GM19035 (cell line): ENCODE results near the gene UBE3A.
"Not testable (repeated sequence)": the region's sequence is repeated elsewhere in the genome, so short reads cannot be mapped to it uniquely, and the experiment has no call there.

Experiments
- ATAC-seq: cut with Tn5 transposase; IDR thresholded peaks from one replicate; pipeline ENCODE4 v1.9.1; 2021; ENCODE audit not compliant: unreplicated experiment

Gene UBE3A

DNA sequence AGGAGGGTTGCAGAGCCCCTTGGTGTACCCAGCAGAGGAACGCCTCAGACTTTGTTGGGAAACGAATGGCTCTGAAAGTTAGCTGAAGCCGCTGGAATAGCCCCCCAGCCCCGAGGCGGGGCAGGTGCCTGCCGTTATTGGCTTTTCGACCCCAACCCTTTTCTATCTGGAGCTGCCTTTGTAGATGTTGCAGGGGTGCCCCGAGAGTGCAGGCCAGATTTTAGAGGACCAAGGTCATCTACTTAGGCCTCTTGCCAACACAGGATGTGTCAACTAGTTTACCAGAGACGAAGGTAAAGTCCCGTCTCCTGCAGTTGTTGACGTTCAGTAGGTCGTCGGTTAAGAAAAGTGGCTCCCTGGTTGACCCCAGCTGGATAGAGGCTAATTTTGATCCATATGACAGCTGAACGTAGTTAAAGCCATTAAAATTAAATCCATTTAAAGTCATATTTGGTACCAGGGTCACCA, 579 bp upstream of the UBE3A start:
- ATAC-seq, result peak; percentile 9

DNA sequence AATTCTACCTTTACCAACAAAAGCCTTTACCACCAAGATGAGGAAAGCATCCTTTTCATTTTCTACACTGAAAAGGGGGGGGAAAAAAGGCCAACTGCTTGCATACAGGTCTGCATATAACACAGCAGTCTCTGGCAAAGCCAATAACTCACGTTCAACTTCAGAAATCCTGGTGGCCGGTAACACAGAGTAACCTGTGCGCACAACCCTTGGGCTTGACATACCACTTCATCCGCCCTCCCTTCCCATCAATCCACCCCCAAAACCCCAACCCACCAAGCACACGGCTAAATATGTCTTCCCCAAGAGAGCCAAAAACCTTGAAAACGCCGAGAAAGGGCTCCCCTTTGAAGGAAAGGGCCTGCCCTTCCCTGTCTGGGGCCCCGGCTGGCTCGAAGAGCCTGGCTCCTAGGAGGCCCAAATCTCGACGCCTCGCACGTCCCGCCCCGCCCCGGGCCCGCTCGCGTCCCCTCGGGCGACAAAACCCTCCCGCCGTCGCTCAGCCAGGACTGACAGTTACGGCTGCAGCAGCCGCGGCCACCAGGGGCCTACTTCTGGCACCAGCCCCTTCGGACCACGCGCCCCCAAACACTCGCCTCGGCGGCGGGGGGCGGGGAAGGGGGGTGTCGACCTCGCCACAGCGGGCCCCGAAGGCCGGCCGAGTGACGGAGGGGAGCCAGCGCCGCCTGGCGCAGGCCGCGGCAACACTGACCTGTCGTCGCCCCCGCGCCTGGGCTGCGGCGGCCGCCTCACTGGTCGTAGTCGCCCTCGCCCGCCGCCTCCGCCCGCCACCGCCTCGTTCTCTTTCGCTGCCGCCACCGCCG, 835 bp downstream of the UBE3A start:
- peak; percentile 52 for ATAC-seq

DNA sequence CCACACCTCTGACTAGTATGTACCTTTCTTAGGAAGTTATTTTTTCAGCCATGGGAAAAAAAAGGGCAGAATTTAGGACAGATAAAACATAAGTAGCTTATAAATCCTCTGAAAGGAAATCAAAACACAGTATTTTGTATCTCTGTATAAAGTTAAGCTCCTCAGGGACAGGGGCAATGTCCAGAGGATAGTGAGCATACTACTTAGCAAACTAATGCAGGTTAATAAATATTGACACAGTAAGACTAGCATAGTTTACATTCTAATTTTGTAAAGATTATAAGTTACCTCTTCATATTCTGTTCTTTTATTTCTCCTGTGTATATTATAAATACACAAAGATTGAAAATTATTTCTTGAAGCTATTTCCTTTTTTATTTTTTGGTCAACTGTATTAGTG, 2.1 kb downstream of the UBE3A start:
- ATAC-seq, result no peak

DNA sequence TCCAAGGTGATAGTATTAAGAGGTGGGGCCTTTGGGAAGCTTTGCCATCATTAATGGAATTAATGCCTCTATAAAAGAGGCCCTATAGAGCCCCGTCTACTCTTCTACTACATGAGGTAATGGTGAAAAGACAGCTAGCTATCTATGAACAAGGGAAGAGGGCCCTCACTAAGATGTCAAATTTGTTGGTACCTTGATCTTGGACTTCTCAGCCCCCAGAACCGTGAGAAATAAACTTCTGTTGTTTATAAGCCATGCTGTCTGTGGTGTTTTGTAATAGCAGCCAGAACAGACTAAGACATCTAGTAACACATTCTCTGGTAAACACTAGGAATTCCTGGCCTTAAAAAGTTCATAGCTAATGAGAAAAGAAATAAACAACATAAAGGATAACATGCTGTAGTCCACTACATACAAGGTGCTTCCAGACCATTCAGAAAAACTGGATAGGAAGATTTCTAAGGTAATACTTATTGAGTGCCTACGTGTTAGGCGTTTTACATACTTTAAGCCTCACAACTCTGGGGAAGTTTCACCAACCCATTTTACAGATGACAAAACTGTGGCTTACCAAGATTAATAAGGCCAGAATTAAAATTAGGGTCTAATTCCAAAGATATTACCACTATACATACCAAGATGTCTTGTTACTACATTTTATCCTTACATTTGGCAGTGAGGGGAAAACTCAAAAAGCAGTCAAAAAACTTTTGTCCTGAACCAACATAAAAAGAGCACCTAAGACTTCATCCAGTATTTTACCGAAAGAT, 3.2 kb downstream of the UBE3A start:
- ATAC-seq, result no peak

DNA sequence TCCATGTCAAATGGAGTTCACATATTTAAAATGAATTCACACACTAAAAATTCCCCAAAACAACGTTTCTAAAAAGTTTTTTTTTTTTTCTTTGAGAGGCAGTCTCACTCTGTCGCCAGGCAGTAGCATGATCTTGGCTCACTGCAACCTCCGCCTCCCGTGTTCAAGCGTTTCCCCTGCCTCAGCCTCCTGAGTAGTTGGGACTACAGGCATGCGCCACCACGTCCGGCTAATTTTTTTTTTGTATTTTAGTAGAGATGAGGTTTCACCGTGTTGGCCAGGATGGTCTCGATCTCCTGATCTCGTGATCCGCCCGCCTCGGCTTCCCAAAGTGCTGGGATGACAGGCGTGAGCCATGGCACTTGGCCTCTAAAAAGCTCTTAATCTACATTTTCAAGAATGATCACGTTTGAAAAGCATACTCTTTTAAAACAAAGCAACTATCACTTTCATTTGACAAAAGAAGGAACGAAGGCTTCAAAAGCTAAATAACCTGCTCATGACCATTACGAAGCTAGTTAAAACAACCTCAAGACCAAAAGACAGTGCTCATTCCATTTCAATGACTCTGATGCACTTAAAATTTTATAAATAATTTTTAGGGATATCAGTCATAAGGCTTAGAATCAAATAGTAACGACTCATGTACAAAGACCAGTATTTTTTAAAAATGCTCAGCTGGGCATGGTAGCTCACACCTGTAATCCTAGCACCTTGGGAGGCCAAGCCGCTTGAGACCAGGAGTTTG, 5.5 kb downstream of the UBE3A start:
- ATAC-seq, result no peak

DNA sequence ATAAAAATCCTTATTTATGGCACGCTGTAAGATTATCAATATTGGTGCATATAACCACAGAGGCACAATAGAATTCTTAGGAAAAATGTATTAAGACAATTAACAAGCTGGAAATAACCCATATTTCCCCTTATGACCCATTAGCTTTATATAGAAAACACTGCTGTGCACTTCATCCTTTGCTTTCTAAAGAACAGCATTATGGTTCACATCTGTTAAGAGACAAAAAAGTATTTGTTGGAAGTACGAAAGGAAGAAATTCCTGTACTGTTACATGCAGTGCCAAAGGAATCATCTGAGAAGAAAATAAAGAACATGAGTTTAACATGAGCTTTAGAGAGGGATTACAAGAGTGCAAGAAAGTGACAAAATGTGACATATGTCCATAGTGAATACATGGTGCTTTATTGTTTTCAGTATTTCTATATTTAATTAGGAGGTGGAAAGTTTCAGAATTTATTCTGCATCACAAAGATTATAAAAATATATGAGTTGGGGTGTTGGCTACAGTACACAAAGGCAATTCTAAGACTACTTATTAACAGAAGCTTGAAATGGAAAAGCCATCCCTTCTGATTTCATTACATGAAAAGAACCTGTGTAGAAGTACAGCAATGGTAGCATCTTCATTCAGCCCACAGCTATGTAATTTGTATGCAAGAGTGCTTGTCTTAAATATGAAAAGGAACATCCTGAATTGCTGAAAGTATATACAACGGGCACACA, 6.8 kb downstream of the UBE3A start:
- ATAC-seq, result no peak

DNA sequence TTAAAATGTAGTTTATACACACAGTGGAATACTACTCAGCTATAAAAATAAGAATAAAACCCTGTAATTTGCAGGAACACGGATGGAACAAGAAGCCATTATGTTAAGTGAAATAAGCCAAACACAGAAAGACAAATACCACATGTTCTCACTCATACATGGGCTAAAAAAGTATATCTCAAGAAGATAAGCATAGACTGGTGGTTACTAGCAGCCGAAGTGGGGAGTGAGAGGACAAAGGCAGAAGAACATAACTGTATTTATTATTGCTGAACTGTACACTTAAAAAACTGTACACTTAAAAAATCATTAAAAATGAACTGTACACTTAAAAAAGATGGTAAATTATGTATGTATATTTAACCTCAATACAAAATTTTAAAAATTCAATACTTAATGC, 11.0 kb downstream of the UBE3A start:
- no peak for ATAC-seq

DNA sequence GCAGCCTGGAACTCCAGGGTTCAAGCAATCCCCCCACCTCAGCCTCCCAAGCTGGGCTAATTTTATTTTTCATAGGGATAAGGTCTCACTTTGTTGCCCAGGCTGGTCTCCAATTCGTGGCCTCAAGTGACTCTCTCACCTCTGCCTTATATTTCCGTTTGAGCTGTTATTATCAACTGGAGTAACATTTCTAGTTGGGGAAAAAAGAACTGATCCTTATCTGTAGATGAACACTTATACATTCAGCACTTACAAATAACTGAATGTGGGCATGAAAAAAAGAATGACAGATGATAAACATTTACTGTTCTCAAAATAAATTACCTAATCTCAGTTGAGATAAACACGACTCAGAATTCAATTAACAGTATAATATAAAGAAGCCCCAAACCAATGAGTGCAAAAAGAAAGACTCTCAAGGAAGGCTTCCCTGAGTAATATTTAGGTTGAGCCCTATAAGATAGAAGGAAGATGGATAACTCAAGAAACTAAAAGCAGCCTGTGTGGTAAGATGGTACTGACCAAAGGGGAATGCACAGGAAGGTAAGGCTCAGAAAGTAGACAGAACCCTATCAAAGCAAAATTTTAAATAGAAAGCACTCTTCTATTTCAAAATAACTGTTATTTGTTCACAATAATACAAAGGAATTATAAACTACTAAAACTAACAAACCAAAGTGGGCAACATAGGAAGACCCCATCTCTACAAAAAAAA, 11.8 kb downstream of the UBE3A start:
- ATAC-seq, result no peak

DNA sequence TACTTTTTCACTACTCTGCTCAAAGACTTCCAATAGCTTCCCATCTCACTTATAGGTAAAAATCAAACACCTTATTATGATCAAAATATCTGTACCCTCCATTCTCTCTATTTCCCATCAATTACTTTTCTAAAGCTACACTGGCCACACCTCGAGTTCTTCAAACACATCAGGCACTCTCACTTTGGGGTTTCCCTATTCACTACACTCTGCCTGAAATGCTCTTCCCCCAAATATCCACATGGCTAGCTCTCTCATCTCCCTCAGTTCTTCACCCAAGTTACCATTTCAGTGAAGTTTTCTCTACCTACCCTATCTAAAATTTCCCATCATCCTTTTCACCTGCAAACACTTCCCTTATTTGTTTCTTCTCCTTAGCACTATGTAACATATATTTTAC, 14.8 kb downstream of the UBE3A start:
- ATAC-seq, result no peak

DNA sequence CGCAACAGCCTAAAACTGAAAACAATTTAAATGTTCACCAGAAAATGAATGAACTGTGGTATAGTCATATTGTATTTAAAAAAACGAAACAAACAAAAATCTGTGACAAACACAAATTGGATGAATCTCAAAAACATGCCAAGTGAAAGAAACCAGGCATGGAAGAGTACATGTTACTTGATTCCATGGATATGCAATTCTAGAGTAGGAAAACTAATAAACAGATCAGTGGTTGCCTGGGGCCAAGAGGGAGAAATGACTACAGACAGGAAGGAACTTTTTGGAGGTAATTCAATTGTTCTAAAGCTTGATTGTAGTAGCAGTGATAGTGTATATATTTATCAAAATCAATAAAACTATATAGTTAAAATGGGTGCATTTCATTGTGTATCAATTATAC, 16.8 kb downstream of the UBE3A start:
- no peak for ATAC-seq

DNA sequence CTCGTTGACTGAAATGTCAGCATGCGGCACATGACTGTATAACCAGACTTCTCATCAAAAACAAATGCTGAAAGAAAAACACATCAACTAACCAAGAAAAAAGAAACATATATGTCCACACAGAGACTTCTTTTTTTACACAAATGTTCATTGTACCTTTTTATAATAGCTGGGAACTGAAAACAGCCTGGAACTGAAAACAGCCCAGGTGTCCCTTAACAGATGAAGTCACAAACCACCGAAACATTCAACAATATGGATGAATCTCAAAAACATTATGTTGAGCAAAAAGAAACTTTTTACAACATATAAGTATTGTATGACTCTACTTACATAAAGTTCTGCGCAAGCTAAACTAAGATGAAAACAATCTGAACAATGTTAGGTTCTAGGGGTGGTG, 20.6 kb downstream of the UBE3A start:
- no peak for ATAC-seq

DNA sequence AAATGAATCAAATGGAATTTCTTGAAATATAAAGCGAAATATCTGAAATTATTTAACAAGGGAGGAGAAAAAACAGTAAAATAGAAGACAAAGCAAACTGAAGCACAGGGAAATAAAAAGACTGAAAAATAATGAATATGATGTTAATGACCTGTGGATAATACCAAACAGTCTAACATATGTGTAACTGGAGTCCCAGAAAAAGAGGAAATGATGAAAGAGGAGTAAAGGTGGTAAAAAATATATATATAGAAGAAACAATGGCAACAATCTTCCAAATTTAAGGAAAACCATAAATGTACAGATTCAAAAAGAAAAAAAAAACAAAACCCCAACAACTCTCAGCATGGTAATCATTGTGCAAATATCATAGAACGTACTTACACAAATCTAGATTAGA, 21.2 kb downstream of the UBE3A start:
- no peak for ATAC-seq

DNA sequence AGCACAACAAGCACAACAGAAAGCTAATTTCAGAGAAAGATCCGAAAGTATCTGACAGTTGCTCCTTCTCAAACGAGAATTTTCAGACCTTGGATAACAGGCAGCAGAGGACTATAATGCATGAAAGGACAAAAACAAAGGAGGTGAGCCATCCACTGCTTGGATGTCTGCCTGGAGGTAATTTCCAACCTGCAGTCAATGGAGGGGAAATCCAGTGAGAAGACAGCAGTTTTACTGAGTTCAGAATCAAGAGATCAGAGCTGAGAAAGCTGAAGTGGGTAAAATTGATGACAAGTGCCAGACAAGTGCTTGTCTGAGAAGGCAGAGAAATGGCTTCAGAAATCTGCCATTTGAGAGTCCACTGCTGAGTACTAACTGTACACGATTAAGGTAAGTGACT, 22.1 kb downstream of the UBE3A start:
- no peak for ATAC-seq

DNA sequence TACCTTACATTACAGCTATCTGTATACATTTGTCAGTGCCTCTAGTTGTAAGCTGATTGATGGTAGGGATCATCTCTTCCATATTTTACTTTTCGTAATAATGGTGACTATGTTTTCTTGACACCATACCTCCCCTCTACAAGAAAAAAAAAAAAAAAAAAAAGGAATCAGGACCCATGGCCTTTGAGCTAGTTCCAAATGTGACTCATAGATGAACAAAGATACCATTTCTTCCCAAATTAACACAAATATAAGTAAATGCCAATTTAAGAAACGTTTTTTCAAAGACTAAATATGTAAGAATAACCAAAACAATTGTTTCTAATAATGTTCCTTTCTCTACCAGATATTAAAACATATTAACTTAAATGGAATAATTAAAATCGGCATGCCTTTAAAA, 23.1 kb downstream of the UBE3A start:
- no peak for ATAC-seq

DNA sequence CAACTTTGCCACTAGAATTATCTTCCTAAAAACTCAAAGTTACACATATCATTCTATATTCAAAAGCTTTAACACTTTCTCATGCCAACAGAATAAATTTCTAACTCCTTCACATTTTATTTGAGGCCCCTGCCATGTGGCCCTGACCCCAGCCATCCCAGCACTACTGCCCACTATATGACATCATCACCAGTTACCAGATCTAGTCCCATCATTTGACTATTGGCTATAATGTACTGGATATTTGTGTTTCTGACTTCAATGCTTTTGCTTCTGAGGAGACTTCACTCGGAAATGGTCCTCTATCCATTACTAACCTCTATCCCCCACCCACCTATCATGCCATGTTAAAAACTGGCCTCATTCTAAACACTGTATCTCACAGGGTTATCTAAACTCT, 23.6 kb downstream of the UBE3A start:
- ATAC-seq, result no peak

DNA sequence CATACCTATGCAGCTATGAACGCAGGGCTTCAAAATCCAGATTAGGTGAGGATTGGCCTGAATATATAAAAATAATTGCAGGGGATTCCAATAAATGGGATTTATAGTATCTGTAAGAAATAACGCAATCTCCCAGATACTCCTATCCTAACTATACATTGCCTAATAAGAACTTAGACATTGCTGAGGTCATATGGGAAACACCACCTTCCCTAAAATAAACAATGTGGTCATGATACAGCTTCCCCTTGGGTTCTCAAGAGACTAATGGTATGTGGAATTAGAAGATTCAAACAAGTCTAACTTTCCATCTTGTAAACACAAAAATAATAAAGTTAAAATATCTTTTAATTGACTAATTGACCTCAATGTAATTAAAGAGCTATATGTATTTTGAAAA, 28.2 kb downstream of the UBE3A start:
- no peak for ATAC-seq

DNA sequence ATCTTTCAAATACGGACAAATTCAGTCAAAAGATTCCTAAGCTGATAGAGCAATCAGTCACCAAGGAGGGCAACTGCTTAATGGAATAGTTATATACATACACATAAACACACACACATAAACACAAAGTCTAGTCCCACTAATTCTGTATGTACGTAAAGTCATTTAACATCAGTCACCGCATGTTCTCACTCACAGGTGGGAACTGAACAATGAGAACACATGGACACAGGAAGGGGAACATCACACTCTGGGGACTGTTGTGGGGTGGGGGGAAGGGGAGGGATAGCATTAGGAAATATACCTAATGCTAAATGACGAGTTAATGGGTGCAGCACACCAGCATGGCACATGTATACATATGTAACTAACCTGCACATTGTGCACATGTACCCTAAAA, 29.1 kb downstream of the UBE3A start:
- not testable (repeated sequence) for ATAC-seq

DNA sequence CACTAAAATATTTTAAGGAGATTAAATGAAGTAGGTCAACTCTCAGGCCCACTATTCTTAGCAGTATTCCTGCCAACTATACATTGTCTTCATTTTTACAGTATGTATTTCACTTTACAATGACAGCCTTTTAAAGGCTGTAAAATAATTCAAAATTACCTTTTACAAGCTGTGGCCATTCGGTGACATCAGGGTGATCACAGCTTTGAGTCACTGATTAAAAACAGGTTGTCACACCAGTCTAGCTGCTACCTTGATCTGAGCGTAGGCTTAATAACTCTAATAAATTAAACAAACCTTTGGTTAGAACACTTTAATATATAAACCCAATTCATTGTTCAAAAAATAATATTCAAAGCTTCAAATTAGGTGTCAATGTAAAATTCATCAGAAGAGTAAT, 29.9 kb downstream of the UBE3A start:
- ATAC-seq, result no peak

DNA sequence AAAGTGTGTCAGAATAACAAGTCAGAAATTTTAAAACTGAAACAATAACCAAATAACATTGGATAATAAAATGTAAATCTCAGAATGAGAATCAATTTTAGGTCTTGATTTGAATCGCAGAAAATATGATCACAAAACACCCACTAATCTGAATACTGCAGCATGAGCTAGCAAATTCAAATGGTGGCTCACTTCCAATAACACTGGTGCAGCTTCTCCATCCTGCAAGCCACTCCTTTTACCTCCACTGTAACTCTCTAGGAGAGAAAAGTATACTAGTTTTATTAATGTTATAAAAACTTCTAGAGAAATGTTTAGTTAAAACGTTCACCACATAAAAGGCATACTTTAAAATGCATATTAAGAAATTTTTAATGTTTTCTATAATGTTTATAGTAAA, 30.4 kb downstream of the UBE3A start:
- no peak for ATAC-seq

DNA sequence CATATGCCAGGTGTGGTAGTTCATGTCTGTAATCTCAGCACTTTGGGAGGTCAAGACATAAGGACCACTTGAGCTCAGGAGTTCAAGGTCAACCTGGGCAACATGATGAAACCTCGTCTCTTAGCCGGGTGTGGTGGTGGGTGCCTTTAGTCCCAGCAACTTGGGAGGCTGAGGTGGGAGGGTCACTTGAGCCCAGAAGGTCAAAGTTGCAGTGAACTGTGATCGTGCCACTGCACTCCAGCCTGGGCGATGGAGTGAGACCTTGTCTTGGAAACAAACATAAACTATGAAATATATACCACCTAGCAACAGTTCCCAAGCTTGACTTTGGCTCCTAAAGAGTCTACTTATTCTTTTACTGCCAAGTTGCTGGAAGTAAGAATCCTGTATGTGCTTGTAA, 30.9 kb downstream of the UBE3A start:
- ATAC-seq, result no peak
